Measurements from ENCODE around the gene P4HA1. TPM values are rescaled to one million over a fixed set of nuclear protein-coding genes. Genes with fewer than 3 reads are reported as not detected.
"Not testable (repeated sequence)": the region's sequence is repeated elsewhere in the genome, so short reads cannot be mapped to it uniquely, and the experiment has no call there.

Gene P4HA1
- total RNA-seq, 1 experiment from 2014 or later, result 34.4 TPM

DNA sequence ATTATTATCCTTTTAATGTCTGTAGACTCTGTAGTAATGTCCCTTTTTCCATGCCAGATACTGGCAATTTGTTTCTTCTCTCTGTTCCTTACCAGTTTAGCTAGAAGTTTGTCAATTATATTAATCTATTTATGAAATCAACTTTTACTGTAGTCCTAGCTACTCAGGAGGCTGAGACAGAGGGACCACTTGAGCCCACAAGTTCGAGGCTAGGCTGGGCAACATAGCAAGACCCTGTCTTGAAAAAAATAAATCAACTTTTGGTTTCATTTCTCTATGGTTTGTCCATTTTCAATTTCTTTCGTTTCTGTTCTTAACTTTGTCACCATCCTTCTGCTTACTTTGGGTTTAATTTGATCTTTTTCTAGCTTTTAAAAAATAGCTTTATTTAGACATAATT lies 99.6 kb downstream of the P4HA1 start (continued):
- TF ChIP-seq ZNF317 (CRISPR knock-in tag; IDR thresholded peaks at IDR 0.05; ENCODE audit: borderline replicate concordance, low read depth), result no peak
- no peak for TF ChIP-seq ELF4 (CRISPR knock-in tag; IDR thresholded peaks at IDR 0.05; ENCODE audit: low read depth)
- TF ChIP-seq, protein P1, sequence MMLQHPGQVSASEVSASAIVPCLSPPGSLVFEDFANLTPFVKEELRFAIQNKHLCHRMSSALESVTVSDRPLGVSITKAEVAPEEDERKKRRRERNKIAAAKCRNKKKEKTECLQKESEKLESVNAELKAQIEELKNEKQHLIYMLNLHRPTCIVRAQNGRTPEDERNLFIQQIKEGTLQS (CRISPR knock-in tag; conservative IDR thresholded peaks at IDR 0.05), result no peak
- no peak for TF ChIP-seq ZNF263 (CRISPR knock-in tag; IDR thresholded peaks at IDR 0.05; ENCODE audit: low read depth)

DNA sequence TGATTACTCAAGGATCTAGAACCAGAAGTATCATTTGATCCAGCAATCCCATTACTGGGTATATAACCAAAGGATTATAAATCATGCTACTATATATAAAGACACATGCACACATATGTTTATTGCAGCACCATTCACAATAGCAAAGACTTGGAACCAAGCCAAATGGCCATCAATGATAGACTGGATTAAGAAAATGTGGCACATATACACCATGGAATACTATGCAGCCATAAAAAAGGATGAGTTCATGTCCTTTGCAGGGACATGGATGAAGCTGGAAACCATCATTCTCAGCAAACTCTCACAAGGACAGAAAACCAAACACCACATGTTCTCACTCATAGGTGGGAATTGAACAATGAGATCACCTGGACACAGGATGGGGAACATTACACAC lies 101.2 kb downstream of the P4HA1 start:
- CTCF ChIA-PET; H3K27me3 Mint-ChIP-seq (ENCODE audit: low read depth); H3K4me1 Mint-ChIP-seq; H3K4me3 Mint-ChIP-seq; DNase-seq (ENCODE audit: low spot score); ATAC-seq; POLR2A ChIA-PET; H3K36me3 Mint-ChIP-seq; H3K27ac Mint-ChIP-seq: not testable (repeated sequence)
- peaks cover 29% of the 10 kb centered on the region for H3K9me3 Mint-ChIP-seq

DNA sequence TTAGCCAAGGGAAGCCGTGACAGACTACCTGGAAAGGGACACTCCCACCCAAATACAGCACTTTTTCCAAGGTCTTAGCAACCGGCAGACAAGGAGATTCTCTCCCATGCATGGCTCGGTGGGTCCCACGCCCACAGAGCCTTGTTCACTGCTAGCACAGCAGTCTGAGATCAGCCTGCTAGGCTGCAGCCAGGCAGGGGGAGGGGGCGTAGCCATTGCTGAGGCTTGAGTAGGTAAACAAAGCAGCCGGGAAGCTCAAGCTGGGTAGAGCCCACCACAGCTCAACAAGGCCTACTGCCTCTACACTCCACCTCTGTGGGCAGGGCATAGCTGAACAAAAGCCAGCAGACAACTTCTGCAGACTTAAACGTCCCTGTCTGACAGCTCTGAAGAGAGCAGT lies 106.9 kb downstream of the P4HA1 start:
- peak; percentile 68 for ATAC-seq
- H3K27me3 Mint-ChIP-seq (ENCODE audit: low read depth); POLR2A ChIA-PET; H3K27ac Mint-ChIP-seq; H3K36me3 Mint-ChIP-seq; H3K4me3 Mint-ChIP-seq; DNase-seq (ENCODE audit: low spot score); H3K4me1 Mint-ChIP-seq: not testable (repeated sequence)
- CTCF ChIA-PET, result interaction anchor here (1.1 kb wide), 1 partner anchor 36 kb away, joined by 3 read pairs; no protein-coding TSS in a partner anchor
- peaks cover 16% of the 10 kb centered on the region for H3K9me3 Mint-ChIP-seq

DNA sequence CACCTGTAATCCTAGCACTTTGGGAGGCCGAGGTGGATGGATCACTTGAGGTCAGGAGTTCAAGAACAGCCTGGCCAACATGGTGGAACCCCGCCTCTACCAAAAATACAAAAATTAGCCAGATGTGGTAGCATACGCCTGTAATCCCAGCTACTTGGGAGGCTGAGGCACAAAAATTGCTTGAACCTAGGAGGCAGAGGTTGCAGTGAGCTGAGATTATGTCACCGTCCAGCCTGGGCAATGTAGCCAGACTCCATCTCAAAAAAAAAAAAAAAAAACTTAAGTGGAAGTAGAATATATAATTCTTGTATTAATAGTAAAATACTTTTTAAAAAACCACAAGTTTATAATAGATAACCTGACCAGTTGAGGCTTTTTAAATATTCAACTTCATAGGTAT lies 112.0 kb downstream of the P4HA1 start:
- H3K36me3 Mint-ChIP-seq; POLR2A ChIA-PET; H3K4me3 Mint-ChIP-seq; H3K4me1 Mint-ChIP-seq; DNase-seq (ENCODE audit: low spot score); H3K27me3 Mint-ChIP-seq (ENCODE audit: low read depth); H3K27ac Mint-ChIP-seq; ATAC-seq; CTCF ChIA-PET: not testable (repeated sequence)
- H3K9me3 Mint-ChIP-seq, result peaks cover 22% of the 10 kb centered on the region

DNA sequence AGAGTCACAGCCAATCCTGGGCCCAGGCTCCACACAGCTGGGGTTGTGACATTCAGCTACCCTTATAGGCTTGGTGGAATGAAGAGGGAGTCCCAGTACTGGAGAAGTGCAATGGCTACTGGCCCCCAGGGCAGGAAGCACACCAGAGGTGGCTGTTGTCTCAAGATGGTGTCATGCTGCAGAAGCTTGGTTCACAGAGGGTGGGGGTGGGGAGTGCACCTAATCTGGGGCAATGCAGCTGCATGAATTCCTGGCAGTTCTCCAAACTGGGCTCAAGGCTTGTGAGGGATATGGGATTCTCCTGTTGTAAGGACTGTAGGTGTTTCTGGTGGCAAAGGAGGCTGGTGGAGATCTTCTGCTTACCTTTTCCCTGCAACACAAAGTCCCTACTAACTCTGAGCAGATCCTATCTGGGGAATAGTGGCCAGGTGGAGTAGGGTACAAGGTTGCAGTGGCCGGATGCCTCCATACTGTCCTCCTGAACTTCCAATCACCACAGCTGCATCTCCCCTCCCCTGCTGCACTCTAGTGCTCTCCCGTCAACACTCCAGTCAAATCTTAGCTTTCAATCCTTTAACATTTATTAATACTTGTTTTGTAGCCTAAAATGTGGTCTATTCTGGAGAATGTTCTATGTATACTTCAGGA lies 114.7 kb downstream of the P4HA1 start:
- Mint-ChIP-seq H3K9me3 (peaks cover 40% of the 10 kb centered on the region), H3K36me3 (peaks cover 28% of the 10 kb centered on the region), H3K4me1 (no peaks in the 10 kb centered on the region), H3K27me3 (ENCODE audit: low read depth) (peaks cover 3% of the 10 kb centered on the region; the same call in 1 of the 2 replicates), H3K27ac (no peak overlapping the region), H3K4me3 (no peak overlapping the region)
- TF ChIP-seq CBFB (CRISPR knock-in tag; IDR thresholded peaks at IDR 0.05; ENCODE audit: low read depth) (no peak), SMAD3 (CRISPR knock-in tag; IDR thresholded peaks at IDR 0.05; ENCODE audit: borderline replicate concordance) (no peak), ESRRA (CRISPR knock-in tag; IDR thresholded peaks at IDR 0.05; ENCODE audit: borderline replicate concordance) (no peak)
- TF ChIP-seq, protein P2, sequence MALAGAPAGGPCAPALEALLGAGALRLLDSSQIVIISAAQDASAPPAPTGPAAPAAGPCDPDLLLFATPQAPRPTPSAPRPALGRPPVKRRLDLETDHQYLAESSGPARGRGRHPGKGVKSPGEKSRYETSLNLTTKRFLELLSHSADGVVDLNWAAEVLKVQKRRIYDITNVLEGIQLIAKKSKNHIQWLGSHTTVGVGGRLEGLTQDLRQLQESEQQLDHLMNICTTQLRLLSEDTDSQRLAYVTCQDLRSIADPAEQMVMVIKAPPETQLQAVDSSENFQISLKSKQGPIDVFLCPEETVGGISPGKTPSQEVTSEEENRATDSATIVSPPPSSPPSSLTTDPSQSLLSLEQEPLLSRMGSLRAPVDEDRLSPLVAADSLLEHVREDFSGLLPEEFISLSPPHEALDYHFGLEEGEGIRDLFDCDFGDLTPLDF (CRISPR knock-in tag; IDR thresholded peaks at IDR 0.05), result no peak
- TF ChIP-seq, protein P3, sequence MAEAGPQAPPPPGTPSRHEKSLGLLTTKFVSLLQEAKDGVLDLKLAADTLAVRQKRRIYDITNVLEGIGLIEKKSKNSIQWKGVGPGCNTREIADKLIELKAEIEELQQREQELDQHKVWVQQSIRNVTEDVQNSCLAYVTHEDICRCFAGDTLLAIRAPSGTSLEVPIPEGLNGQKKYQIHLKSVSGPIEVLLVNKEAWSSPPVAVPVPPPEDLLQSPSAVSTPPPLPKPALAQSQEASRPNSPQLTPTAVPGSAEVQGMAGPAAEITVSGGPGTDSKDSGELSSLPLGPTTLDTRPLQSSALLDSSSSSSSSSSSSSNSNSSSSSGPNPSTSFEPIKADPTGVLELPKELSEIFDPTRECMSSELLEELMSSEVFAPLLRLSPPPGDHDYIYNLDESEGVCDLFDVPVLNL (CRISPR knock-in tag; IDR thresholded peaks at IDR 0.05; ENCODE audit: borderline replicate concordance, low read depth), result no peak
- DNase-seq (ENCODE audit: low spot score) (no peak), ATAC-seq (no peak; the same call in 1 of the 2 replicates)
- CTCF ChIA-PET, result no interaction called here
- POLR2A ChIA-PET, result interaction anchor here (0.7 kb wide), 1 partner anchor 19 kb away, joined by 6 read pairs; no protein-coding TSS in a partner anchor

Data from WTC11 (cell line).